SK-N-SH (cell line): Measurements from ENCODE around the gene SRSF3. TPM values are rescaled to one million over a fixed set of nuclear protein-coding genes. Genes with fewer than 3 reads are reported as not detected.

Experiments used
- CTCF ChIA-PET: fragments of 300-600, 350-600 bp; formaldehyde crosslinking; extraction: SDS; loops from one replicate; lab custom pipeline; 2021; lab: Yijun Ruan, JAX
- POLR2A ChIA-PET: fragments of 350-600 bp; sonication (Branson Sonifier 250); formaldehyde crosslinking; extraction: SDS; loops from one replicate; lab custom pipeline; 2020; ENCODE audit warnings: antibody characterized with exemption, inconsistent platforms; lab: Yijun Ruan, JAX
- DNase-seq: peaks from one replicate; pipeline ENCODE4 v3.0.0; 2012
- H2AFZ ChIP-seq: fragments of 200-600 bp; sonication (generic); 2 replicates; pipeline ENCODE4 v1.8.1; 2016; ENCODE audit warnings: antibody characterized with exemption, mild to moderate bottlenecking, low read depth
- H3F3A ChIP-seq: fragments of 200-600 bp; sonication (generic); replicated peaks from 2 replicates; pipeline ENCODE3; 2016; ENCODE audit warnings: antibody characterized with exemption, mild to moderate bottlenecking; ENCODE audit not compliant: insufficient read depth
- H3K27ac ChIP-seq, 2 experiments: fragments of 200-500 bp in 1 of 2; fragments of 200-600 bp in 1 of 2; sonication (Bioruptor generic) in 1 of 2; sonication (generic), shearing (Covaris generic) in 1 of 2; 2 replicates each; pipeline versions ENCODE4 v1.5.1 to v1.6.1; 2014 to 2016; ENCODE audit warnings: low read depth in 2 of 2, inconsistent platforms in 1 of 2, low read length in 1 of 2, mild to moderate bottlenecking in 1 of 2, mixed read lengths in 1 of 2
- H3K27me3 ChIP-seq: fragments of 200-600 bp; sonication (generic), shearing (Covaris generic); 2 replicates; pipeline ENCODE4 v1.6.1; 2016; ENCODE audit warnings: mixed run types; ENCODE audit not compliant: insufficient read depth
- H3K36me3 ChIP-seq, 2 experiments: fragments of 200-500 bp in 1 of 2; fragments of 200-600 bp in 1 of 2; sonication (Bioruptor generic) in 1 of 2; sonication (generic) in 1 of 2; replicated peaks in 1 of 2; 2 replicates each; pipeline versions ENCODE3 to v1.5.1; 2014 to 2016; ENCODE audit warnings: low read length in 1 of 2, mild to moderate bottlenecking in 1 of 2; ENCODE audit not compliant: insufficient read depth in 2 of 2, control insufficient read depth in 1 of 2
- H3K4me1 ChIP-seq, 2 experiments: fragments of 200-500 bp in 1 of 2; fragments of 200-600 bp in 1 of 2; sonication (Bioruptor generic) in 1 of 2; sonication (generic), shearing (Covaris generic) in 1 of 2; 2 replicates each; pipeline versions ENCODE4 v1.5.1 to v1.6.1; 2014 to 2016; ENCODE audit warnings: low read depth in 1 of 2, low read length in 1 of 2, mixed run types in 1 of 2; ENCODE audit not compliant: insufficient read depth in 2 of 2, control insufficient read depth in 1 of 2
- H3K4me2 ChIP-seq: fragments of 200-600 bp; sonication (generic), shearing (Covaris generic); 2 replicates; pipeline ENCODE4 v1.6.1; 2017; ENCODE audit warnings: mixed run types
- H3K4me3 ChIP-seq, 2 experiments: fragments of 200-500 bp in 1 of 2; fragments of 200-600 bp in 1 of 2; sonication (Bioruptor generic) in 1 of 2; sonication (generic), shearing (Covaris generic) in 1 of 2; 2 replicates each; pipeline versions ENCODE4 v1.5.1 to v1.8.1; 2014 to 2016; ENCODE audit warnings: low read depth in 2 of 2, inconsistent platforms in 1 of 2, low read length in 1 of 2, mild to moderate bottlenecking in 1 of 2, mixed read lengths in 1 of 2, moderate library complexity in 1 of 2
- H3K79me2 ChIP-seq: fragments of 200-600 bp; sonication (generic); 2 replicates; pipeline ENCODE4 v1.8.1; 2017; ENCODE audit warnings: mild to moderate bottlenecking; ENCODE audit not compliant: insufficient read depth
- H3K9ac ChIP-seq: fragments of 200-600 bp; sonication (generic); 2 replicates; pipeline ENCODE4 v1.6.1; 2017; ENCODE audit warnings: mixed run types
- H3K9me2 ChIP-seq: fragments of 200-600 bp; sonication (generic); 2 replicates; pipeline ENCODE4 v1.6.1; 2017; ENCODE audit warnings: mixed run types
- H3K9me3 ChIP-seq: fragments of 200-600 bp; sonication (generic); 2 replicates; pipeline ENCODE4 v1.6.1; 2017; ENCODE audit warnings: mixed run types, mild to moderate bottlenecking, moderate library complexity
- H4K20me1 ChIP-seq: fragments of 200-600 bp; sonication (generic); 2 replicates; pipeline ENCODE4 v1.6.1; 2017; ENCODE audit warnings: mild to moderate bottlenecking, mixed run types; ENCODE audit not compliant: insufficient read depth
- CHD2 ChIP-seq: fragments of 150-350 bp; IDR thresholded peaks from 2 replicates; pipeline ENCODE4 v1.6.1; 2018; ENCODE audit warnings: low read length; ENCODE audit not compliant: partially characterized antibody
- CTCF ChIP-seq: fragments of 200-600 bp; sonication (generic); IDR thresholded peaks from 2 replicates; pipeline ENCODE4 v1.6.1; 2017; ENCODE audit warnings: antibody characterized with exemption, mild to moderate bottlenecking, moderate library complexity
- ELF1 ChIP-seq: IDR thresholded peaks from 2 replicates; pipeline ENCODE4 v1.4.0; 2012
- FOXM1 ChIP-seq: IDR thresholded peaks from 2 replicates; pipeline ENCODE4 v1.4.0; 2012; ENCODE audit warnings: low read depth, mild to moderate bottlenecking
- GABPA ChIP-seq: IDR thresholded peaks from 2 replicates; pipeline ENCODE4 v1.4.0; 2012; ENCODE audit warnings: low read depth, mild to moderate bottlenecking
- GATA2 ChIP-seq: sonication (generic); formaldehyde crosslinking; IDR thresholded peaks from 2 replicates; pipeline ENCODE4 v1.5.0; 2020; ENCODE audit warnings: mild to moderate bottlenecking, missing genetic modification reagents
- MAX ChIP-seq: IDR thresholded peaks from 2 replicates; pipeline ENCODE4 v1.4.0; 2012; ENCODE audit warnings: low read depth
- MXI1 ChIP-seq: IDR thresholded peaks from 2 replicates; pipeline ENCODE4 v1.6.1; 2012; ENCODE audit warnings: mild to moderate bottlenecking, low read depth, low read length, improper control_type of control experiment
- NFIC ChIP-seq: IDR thresholded peaks from 2 replicates; pipeline ENCODE4 v1.4.0; 2012; ENCODE audit warnings: borderline replicate concordance
- NRF1 ChIP-seq: IDR thresholded peaks from 2 replicates; pipeline ENCODE4 v1.6.1; 2012; ENCODE audit warnings: low read depth, mild to moderate bottlenecking, low read length
- RCOR1 ChIP-seq: fragments of 150-350 bp; IDR thresholded peaks from 2 replicates; pipeline ENCODE4 v1.6.1; 2017; ENCODE audit warnings: antibody characterized with exemption, low read length
- REST ChIP-seq: IDR thresholded peaks from 2 replicates; pipeline ENCODE4 v1.6.1; 2012; ENCODE audit warnings: mild to moderate bottlenecking, low read depth, low read length, moderate library complexity
- TEAD4 ChIP-seq: IDR thresholded peaks from 2 replicates; pipeline ENCODE4 v1.4.0; 2012; ENCODE audit warnings: mild to moderate bottlenecking, borderline replicate concordance; ENCODE audit not compliant: insufficient read depth
- USF1 ChIP-seq: IDR thresholded peaks from 2 replicates; pipeline ENCODE4 v1.4.0; 2012; ENCODE audit warnings: low read depth, borderline replicate concordance
- ZBTB33 ChIP-seq: IDR thresholded peaks from 2 replicates; pipeline ENCODE4 v1.4.0; 2012; ENCODE audit warnings: low read depth, borderline replicate concordance
- WGBS: methylation state at CpG from one replicate; pipeline ENCODE4 v1.1.6; 2017; ENCODE audit warnings: low lambda C conversion rate; 5-methylcytosine and 5-hydroxymethylcytosine counted together
- polyA plus RNA-seq, 3 experiments: library from polyadenylated mRNA; depleted of rRNA; stranded (reverse); fragments of >200 nt; gene quantifications; 2 replicates each; pipeline ENCODE4 v1.2.3, GENCODE V29; 2012

SRSF3 gene
- polyA plus RNA-seq, 1 of the 3 experiments (the other 2 are of a cell fraction) = 351 TPM

GRCh38 chr6:36627141-36627540 lies 33.0 kb downstream of the SRSF3 start:
- Histone ChIP-seq H3K9ac (no peak overlapping the region), H4K20me1 (no peaks in the 10 kb centered on the region), H3K4me1 (peaks cover 0 to 6% of the 10 kb centered on the region in 2 experiments; a peak in 1 of 4 replicates), H3F3A (no peaks in the 10 kb centered on the region), H3K79me2 (no peaks in the 10 kb centered on the region), H3K4me2 (no peak overlapping the region), H3K36me3 (no peaks in the 10 kb centered on the region), H2AFZ (no peak overlapping the region), H3K9me2 (no peaks in the 10 kb centered on the region)
- POLR2A ChIA-PET = no interaction called here
- CTCF ChIA-PET = interaction anchor here (0.8 to 1.0 kb wide), 3 partner anchors 9 to 97 kb away, joined by 3 to 5 read pairs (median 3); no protein-coding TSS in a partner anchor
- WGBS = 92% methylated on average over 5 of the region's 5 CpGs
- DNase-seq = no peak
- no peak for TF ChIP-seq GATA2 (CRISPR knock-in tag)
- no peak for TF ChIP-seq ELF1
- no peak for TF ChIP-seq ZBTB33
- no peak for TF ChIP-seq GABPA
- no peak for TF ChIP-seq NRF1
- TF ChIP-seq FOXM1 = no peak
- no peak for TF ChIP-seq TEAD4
- no peak for TF ChIP-seq MAX
- no peak for TF ChIP-seq CHD2
- TF ChIP-seq REST = no peak
- TF ChIP-seq CTCF = no peak
- no peak for TF ChIP-seq USF1
- no peak for TF ChIP-seq NFIC
- no peak for TF ChIP-seq RCOR1
- no peak for TF ChIP-seq MXI1
- TF ChIP-seq, all 33 proteins: peak for 0
- H3K27me3 ChIP-seq = no peaks in the 10 kb centered on the region
- H3K27ac ChIP-seq = no peak overlapping the region
- no peaks in the 10 kb centered on the region for H3K9me3 ChIP-seq
- H3K4me3 ChIP-seq = no peak overlapping the region
